Measurements from ENCODE around the gene TXNDC17. TPM values are rescaled to one million over a fixed set of nuclear protein-coding genes. Genes with fewer than 3 reads are reported as not detected.

TXNDC17 gene
- total RNA-seq, 1 donor = 74.3 TPM

- no peak overlapping the region for H3K4me3 ChIP-seq (ENCODE audit: low read depth, low read length)
- no peak for DNase-seq (ENCODE audit: low read depth)
- TF ChIP-seq CTCF (IDR thresholded peaks at IDR 0.05; ENCODE audit: insufficient read depth, low read depth, low read length) = no peak
Measured at GRCh38 chr17:6597727-6598126, 43.1 kb upstream of the TXNDC17 start.

GRCh38 chr17:6599364-6599763 is 41.5 kb upstream of the TXNDC17 start:
- no peak for TF ChIP-seq CTCF (IDR thresholded peaks at IDR 0.05; ENCODE audit: insufficient read depth, low read depth, low read length)
- H3K4me3 ChIP-seq (ENCODE audit: low read depth, low read length) = no peak overlapping the region
- no peak for DNase-seq (ENCODE audit: low read depth)

GRCh38 chr17:6602141-6602540 is 38.7 kb upstream of the TXNDC17 start:
- H3K4me3 ChIP-seq (ENCODE audit: low read depth, low read length) = no peak overlapping the region
- no peak for DNase-seq (ENCODE audit: low read depth)
- no peak for TF ChIP-seq CTCF (IDR thresholded peaks at IDR 0.05; ENCODE audit: insufficient read depth, low read depth, low read length)

- DNase-seq (ENCODE audit: low read depth) = peak; percentile 24
- TF ChIP-seq CTCF (IDR thresholded peaks at IDR 0.05; ENCODE audit: insufficient read depth, low read depth, low read length) = no peak
- H3K4me3 ChIP-seq (ENCODE audit: low read depth, low read length) = no peak overlapping the region
Measured at GRCh38 chr17:6603744-6604325, 37.0 kb upstream of the TXNDC17 start.

GRCh38 chr17:6605142-6605541 is 35.7 kb upstream of the TXNDC17 start:
- no peak for TF ChIP-seq CTCF (IDR thresholded peaks at IDR 0.05; ENCODE audit: insufficient read depth, low read depth, low read length)
- no peak overlapping the region for H3K4me3 ChIP-seq (ENCODE audit: low read depth, low read length)
- DNase-seq (ENCODE audit: low read depth) = no peak

GRCh38 chr17:6608321-6608720 is 32.5 kb upstream of the TXNDC17 start:
- DNase-seq (ENCODE audit: low read depth) = no peak
- no peak overlapping the region for H3K4me3 ChIP-seq (ENCODE audit: low read depth, low read length)
- no peak for TF ChIP-seq CTCF (IDR thresholded peaks at IDR 0.05; ENCODE audit: insufficient read depth, low read depth, low read length)

- H3K4me3 ChIP-seq (ENCODE audit: low read depth, low read length) = no peak overlapping the region
- DNase-seq (ENCODE audit: low read depth) = no peak
- TF ChIP-seq CTCF (IDR thresholded peaks at IDR 0.05; ENCODE audit: insufficient read depth, low read depth, low read length) = no peak
Measured at GRCh38 chr17:6610011-6610410, 30.8 kb upstream of the TXNDC17 start.

All from fibroblast of villous mesenchyme (primary cell).